ENCODE measurements around the gene TLL2.

GRCh38 chr10:96507044-96507443 is 6.7 kb downstream of the TLL2 start:
- no peak for TF ChIP-seq CTCF (IDR thresholded peaks at IDR 0.05; ENCODE audit: low read length)
- TF ChIP-seq EZH2 (optimal IDR thresholded peaks at IDR 0.05; ENCODE audit: low read depth, low read length): no peak
